GM12873 (cell line): ENCODE measurements around the gene CACFD1.

ENCODE experiments used
- CTCF ChIP-seq: IDR thresholded peaks from 2 replicates; pipeline ENCODE4 v1.5.1; 2012; ENCODE audit warnings: low read depth, mild to moderate bottlenecking, moderate library complexity, low read length, control low read depth; ENCODE audit not compliant: insufficient read depth; ENCODE audit errors: missing control alignments

Gene CACFD1

DNA sequence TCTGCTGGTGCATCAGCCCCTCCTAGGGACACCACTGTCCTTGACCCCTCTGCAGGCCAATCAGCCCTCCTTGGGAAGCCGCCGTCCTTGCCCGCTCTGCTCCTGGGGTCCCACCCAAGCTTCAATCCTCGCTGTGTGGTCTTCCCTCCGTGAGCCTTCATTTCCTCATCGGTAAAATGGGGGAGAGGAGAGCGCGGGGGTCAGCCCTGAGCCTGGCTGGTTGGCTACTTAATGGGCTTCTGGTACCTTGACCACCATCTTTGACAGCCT, 31.8 kb downstream of the CACFD1 start:
- TF ChIP-seq CTCF, result no peak

GRCh38 chr9:133492061-133493021, 32.6 kb downstream of the CACFD1 start:
- TF ChIP-seq CTCF, result no peak

DNA sequence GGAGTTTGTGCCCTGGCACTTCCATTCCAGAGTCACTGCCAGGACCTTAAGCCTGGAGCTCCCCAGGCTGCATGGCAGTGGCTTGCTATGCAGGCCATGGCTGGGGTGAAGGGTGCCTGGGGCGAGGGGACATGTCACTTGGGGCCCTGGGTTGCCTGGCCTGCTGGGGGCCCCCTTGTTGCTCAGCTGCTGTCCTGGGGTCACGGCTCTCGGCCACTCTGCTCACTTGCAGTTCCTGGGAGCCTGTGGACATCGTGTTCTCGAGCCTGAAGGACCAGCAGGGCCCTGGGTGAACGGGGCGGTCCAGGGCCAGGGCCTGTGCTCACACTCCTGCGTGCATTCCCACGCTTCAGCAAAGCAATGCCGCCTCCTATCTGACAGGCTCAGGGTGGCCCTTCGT, 33.6 kb downstream of the CACFD1 start:
- TF ChIP-seq CTCF, result no peak

- no peak for TF ChIP-seq CTCF
Observed at GRCh38 chr9:133493845-133494540, 34.2 kb downstream of the CACFD1 start.

GRCh38 chr9:133494636-133495326, 35.0 kb downstream of the CACFD1 start:
- no peak for TF ChIP-seq CTCF

GRCh38 chr9:133495327-133496293, 35.8 kb downstream of the CACFD1 start:
- no peak for TF ChIP-seq CTCF
